OCI-LY1 (cell line): Measurements from ENCODE around the gene HOXD13.

Experiments used
- H2AFZ ChIP-seq: fragments of 200-600 bp; sonication (generic), shearing (Covaris generic); 2 replicates; pipeline ENCODE4 v1.6.0; 2014; ENCODE audit warnings: antibody characterized with exemption, mild to moderate bottlenecking, low read length
- H3F3A ChIP-seq: fragments of 200-600 bp; sonication (generic), shearing (Covaris generic); 2 replicates; pipeline ENCODE4 v1.6.0; 2014; ENCODE audit warnings: mild to moderate bottlenecking, antibody characterized with exemption, low read length, moderate library complexity; ENCODE audit not compliant: insufficient read depth
- H3K27ac ChIP-seq: fragments of 200-600 bp; sonication (generic); 2 replicates; pipeline ENCODE4 v1.5.1; 2014; ENCODE audit warnings: low read length, mixed run types, mild to moderate bottlenecking, low read depth; ENCODE audit not compliant: poor library complexity, severe bottlenecking
- H3K27me3 ChIP-seq: fragments of 200-600 bp; sonication (generic); 2 replicates; pipeline ENCODE4 v1.6.0; 2014; ENCODE audit warnings: antibody characterized with exemption, mild to moderate bottlenecking, low read length, moderate library complexity; ENCODE audit not compliant: insufficient read depth
- H3K36me3 ChIP-seq: fragments of 200-600 bp; sonication (generic); 2 replicates; pipeline ENCODE4 v1.6.1; 2014; ENCODE audit warnings: mild to moderate bottlenecking, antibody characterized with exemption, low read length, moderate library complexity, mixed read lengths; ENCODE audit not compliant: insufficient read depth
- H3K4me1 ChIP-seq: fragments of 200-600 bp; sonication (generic); 2 replicates; pipeline ENCODE4 v1.5.1; 2014; ENCODE audit warnings: mild to moderate bottlenecking, low read length, moderate library complexity; ENCODE audit not compliant: insufficient read depth, severe bottlenecking
- H3K4me2 ChIP-seq: fragments of 200-600 bp; sonication (generic), shearing (Covaris generic); 2 replicates; pipeline ENCODE4 v1.6.1; 2014; ENCODE audit warnings: low read length
- H3K4me3 ChIP-seq: fragments of 200-600 bp; sonication (generic); 2 replicates; pipeline ENCODE4 v1.5.1; 2014; ENCODE audit warnings: low read length, low read depth, mild to moderate bottlenecking, mixed read lengths; ENCODE audit not compliant: poor library complexity, severe bottlenecking
- H3K79me2 ChIP-seq: fragments of 200-600 bp; shearing (Covaris generic); 2 replicates; pipeline ENCODE4 v1.6.1; 2016; ENCODE audit warnings: mixed run types, low read length, mixed read lengths; ENCODE audit not compliant: insufficient read depth
- H3K9ac ChIP-seq: fragments of 200-600 bp; sonication (generic), shearing (Covaris generic); 2 replicates; pipeline ENCODE4 v1.6.1; 2014; ENCODE audit warnings: mild to moderate bottlenecking, low read length, mixed read lengths
- H3K9me2 ChIP-seq: fragments of 200-600 bp; sonication (generic), shearing (Covaris generic); 2 replicates; pipeline ENCODE4 v1.6.1; 2014; ENCODE audit warnings: low read depth, mild to moderate bottlenecking, low read length, mixed read lengths
- H3K9me3 ChIP-seq: fragments of 200-600 bp; shearing (Covaris generic); 2 replicates; pipeline ENCODE4 v1.6.1; 2014; ENCODE audit warnings: low read length, mixed read lengths
- H4K20me1 ChIP-seq: fragments of 200-600 bp; sonication (generic), shearing (Covaris generic); 2 replicates; pipeline ENCODE4 v1.6.0; 2016; ENCODE audit warnings: mild to moderate bottlenecking, low read length; ENCODE audit not compliant: insufficient read depth
- EZH2 ChIP-seq: fragments of 200-600 bp; sonication (generic), shearing (Covaris generic); IDR thresholded peaks from 2 replicates; pipeline ENCODE4 v1.8.0; 2017; ENCODE audit warnings: borderline replicate concordance, mixed run types, mild to moderate bottlenecking, antibody characterized with exemption, low read length, moderate library complexity, mixed read lengths
- TF ChIP-seq, protein P1 (sequence below): fragments of 200-600 bp; sonication (generic), shearing (Covaris generic); IDR thresholded peaks from 2 replicates; pipeline ENCODE4 v1.5.1; 2017; ENCODE audit warnings: mild to moderate bottlenecking, antibody characterized with exemption, low read length, moderate library complexity, mixed read lengths

Gene HOXD13

DNA sequence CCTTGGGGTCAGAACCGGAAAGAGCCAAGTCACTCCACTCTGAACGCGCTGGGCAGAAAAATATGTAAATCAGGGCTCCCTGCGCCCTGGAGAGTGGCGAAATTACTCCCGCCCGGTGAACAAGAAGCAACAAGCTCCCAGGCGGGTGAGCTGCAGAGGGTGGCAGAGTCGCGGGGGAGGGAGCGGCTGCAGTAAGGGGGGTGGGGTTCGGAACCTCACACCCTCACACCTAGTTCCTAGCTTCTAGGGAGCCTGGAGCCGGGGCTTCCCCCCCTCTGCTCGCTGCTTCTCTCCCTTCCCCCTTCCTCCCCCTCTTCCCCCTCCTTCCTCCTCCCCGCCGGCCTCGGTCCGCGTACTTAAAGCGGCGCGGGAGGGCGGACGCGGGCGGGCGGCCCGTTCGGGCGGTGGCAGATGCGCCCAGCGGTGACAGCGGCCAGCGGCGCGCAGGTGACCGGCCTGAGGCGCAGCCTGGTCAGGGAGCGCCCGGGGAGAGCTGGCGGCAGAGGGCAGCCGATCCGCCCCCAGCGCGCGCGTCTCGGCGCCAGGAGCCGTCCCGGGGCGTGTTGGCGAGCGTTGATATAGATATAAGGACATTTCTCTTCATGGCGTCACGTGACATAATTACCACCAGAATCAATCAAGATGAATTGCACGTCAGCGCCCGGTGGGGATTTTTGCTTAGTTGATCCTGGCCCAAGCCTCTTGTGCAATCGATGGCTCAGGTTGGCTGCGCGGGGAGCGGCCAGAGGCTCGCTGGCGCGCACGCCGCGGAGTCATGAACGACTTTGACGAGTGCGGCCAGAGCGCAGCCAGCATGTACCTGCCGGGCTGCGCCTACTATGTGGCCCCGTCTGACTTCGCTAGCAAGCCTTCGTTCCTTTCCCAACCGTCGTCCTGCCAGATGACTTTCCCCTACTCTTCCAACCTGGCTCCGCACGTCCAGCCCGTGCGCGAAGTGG is 14.3 kb downstream of the HOXD13 start, which contains the start of gene HOXD11:
Gene HOXD11 (plus strand): TSS at position 700 of the 959 bp plus-strand sequence. CDS start 76 bp downstream, at position 776.
- Histone ChIP-seq H3K9me2 (no peaks in the 10 kb centered on the region), H2AFZ (no peak within 1 kb of the TSS), H4K20me1 (no peaks in the 10 kb centered on the region), H3K4me1 (peaks cover 5% of the 10 kb centered on the region), H3K4me2 (peak within 1 kb of the TSS; percentile 34; the same call in 1 of the 2 replicates), H3K27me3 (no peaks in the 10 kb centered on the region), H3K79me2 (no peaks in the 10 kb centered on the region), H3K9ac (no peak within 1 kb of the TSS), H3K4me3 (peak within 1 kb of the TSS; percentile 13), H3F3A (no peaks in the 10 kb centered on the region), H3K9me3 (no peaks in the 10 kb centered on the region), H3K36me3 (no peaks in the 10 kb centered on the region), H3K27ac (no peak within 1 kb of the TSS)
- TF ChIP-seq, protein P1, sequence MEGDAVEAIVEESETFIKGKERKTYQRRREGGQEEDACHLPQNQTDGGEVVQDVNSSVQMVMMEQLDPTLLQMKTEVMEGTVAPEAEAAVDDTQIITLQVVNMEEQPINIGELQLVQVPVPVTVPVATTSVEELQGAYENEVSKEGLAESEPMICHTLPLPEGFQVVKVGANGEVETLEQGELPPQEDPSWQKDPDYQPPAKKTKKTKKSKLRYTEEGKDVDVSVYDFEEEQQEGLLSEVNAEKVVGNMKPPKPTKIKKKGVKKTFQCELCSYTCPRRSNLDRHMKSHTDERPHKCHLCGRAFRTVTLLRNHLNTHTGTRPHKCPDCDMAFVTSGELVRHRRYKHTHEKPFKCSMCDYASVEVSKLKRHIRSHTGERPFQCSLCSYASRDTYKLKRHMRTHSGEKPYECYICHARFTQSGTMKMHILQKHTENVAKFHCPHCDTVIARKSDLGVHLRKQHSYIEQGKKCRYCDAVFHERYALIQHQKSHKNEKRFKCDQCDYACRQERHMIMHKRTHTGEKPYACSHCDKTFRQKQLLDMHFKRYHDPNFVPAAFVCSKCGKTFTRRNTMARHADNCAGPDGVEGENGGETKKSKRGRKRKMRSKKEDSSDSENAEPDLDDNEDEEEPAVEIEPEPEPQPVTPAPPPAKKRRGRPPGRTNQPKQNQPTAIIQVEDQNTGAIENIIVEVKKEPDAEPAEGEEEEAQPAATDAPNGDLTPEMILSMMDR, result no peak
- TF ChIP-seq EZH2, result no peak

DNA sequence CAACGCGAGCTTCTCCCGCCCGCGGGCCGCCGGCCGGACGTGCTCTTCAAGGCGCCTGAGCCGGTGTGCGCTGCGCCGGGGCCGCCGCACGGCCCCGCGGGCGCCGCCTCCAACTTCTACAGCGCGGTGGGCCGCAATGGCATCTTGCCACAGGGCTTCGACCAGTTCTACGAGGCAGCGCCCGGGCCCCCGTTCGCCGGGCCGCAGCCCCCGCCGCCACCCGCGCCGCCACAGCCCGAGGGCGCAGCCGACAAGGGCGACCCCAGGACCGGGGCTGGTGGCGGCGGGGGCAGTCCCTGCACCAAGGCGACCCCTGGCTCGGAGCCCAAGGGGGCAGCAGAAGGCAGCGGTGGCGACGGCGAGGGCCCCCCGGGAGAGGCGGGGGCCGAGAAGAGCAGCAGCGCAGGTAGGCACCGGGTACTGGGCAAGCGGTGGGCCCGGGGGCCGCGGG is 15.2 kb downstream of the HOXD13 start:
- H3K4me1 ChIP-seq, result peaks cover 5% of the 10 kb centered on the region
- H3K79me2 ChIP-seq, result no peaks in the 10 kb centered on the region
- no peaks in the 10 kb centered on the region for H3K27me3 ChIP-seq
- H3K9me3 ChIP-seq, result no peaks in the 10 kb centered on the region
- no peak overlapping the region for H3K4me3 ChIP-seq
- no peaks in the 10 kb centered on the region for H3K36me3 ChIP-seq
- H3F3A ChIP-seq, result no peaks in the 10 kb centered on the region
- H3K9ac ChIP-seq, result no peak overlapping the region
- H4K20me1 ChIP-seq, result no peaks in the 10 kb centered on the region
- no peak overlapping the region for H3K4me2 ChIP-seq
- H2AFZ ChIP-seq, result no peak overlapping the region
- no peak for TF ChIP-seq EZH2
- TF ChIP-seq, protein P1, result no peak
- H3K9me2 ChIP-seq, result no peaks in the 10 kb centered on the region
- H3K27ac ChIP-seq, result no peak overlapping the region

DNA sequence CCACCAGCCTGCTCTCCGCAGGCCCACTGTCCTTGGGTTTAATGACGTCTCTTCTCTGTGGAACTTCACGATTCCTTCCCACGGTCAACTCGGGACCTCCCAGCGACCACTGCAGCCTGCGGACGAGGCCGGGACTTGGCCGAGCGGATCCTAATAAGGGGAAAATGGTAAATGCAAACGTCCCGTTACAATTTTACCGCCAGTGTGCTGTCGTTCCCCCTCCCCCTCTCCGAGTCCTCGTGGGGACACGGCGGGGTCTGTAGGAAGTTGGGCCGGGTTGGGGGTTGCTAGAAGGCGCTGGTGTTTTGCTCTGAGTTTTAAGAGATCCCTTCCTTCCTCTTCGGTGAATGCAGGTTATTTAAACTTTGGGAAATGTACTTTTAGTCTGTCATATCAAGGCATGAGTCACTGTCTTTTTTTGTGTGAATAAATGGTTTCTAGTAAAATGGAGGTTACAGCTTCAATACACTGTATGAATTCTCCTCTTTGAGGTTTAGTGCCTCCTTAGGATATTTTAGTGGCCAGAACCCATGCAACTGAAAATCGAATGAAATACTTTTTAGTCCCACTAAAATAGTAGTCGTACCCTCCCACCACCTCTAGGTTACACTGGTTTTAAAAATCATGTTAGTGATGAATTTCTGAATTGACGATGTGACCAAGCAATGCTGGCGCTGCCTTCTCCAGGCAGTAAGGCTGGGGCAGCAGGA is 16.8 kb downstream of the HOXD13 start:
- Histone ChIP-seq H3K79me2 (no peaks in the 10 kb centered on the region), H2AFZ (no peak overlapping the region), H3K9ac (no peak overlapping the region), H3F3A (no peaks in the 10 kb centered on the region), H3K27me3 (no peaks in the 10 kb centered on the region), H4K20me1 (no peaks in the 10 kb centered on the region), H3K9me3 (no peaks in the 10 kb centered on the region), H3K27ac (no peak overlapping the region), H3K36me3 (no peaks in the 10 kb centered on the region), H3K9me2 (no peaks in the 10 kb centered on the region), H3K4me1 (peaks cover 5% of the 10 kb centered on the region), H3K4me3 (no peak overlapping the region), H3K4me2 (no peak overlapping the region)
- TF ChIP-seq, protein P1, result no peak
- TF ChIP-seq EZH2, result no peak
